ENCODE results near the gene PIK3CB.
A peak's percentile ranks its signal among the peaks of the same experiment; 100 is the strongest.
"Not testable (repeated sequence)": the region's sequence is repeated elsewhere in the genome, so short reads cannot be mapped to it uniquely, and the experiment has no call there.

PIK3CB gene

DNA sequence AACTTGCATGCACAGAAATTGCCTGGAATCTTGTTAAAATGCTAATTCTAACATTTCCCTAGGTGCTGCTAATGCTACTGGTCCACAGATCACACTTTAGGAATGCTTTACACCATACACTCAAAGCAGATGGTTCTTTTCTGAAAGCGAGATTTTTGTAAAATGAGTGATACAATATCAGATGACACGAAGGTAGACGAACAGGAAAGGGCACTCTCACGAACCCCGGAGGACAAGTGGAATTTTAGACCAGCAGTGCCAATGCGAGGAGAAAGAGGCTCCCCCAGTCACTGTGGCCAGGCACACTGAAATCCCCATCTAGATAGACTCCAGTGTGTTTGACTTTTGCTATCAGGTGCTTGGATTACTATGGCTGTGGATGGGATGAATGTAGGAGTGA lies 205.2 kb downstream of the PIK3CB start:
- H3K4me3 ChIP-seq (ENCODE audit: low read length) = no peak overlapping the region
- H3K9me3 ChIP-seq (ENCODE audit: insufficient read depth, low read depth, low read length) = no peaks in the 10 kb centered on the region
- no peak overlapping the region for H3K27ac ChIP-seq (ENCODE audit: low read length)
- no peaks in the 10 kb centered on the region for H3K27me3 ChIP-seq (ENCODE audit: insufficient read depth, low read length)
- no peaks in the 10 kb centered on the region for H3K4me1 ChIP-seq (ENCODE audit: insufficient read depth, low read length)
- no peaks in the 10 kb centered on the region for H3K36me3 ChIP-seq (ENCODE audit: insufficient read depth, low read depth, low read length)
- no peak overlapping the region for H3K9ac ChIP-seq (ENCODE audit: low read depth, low read length)

DNA sequence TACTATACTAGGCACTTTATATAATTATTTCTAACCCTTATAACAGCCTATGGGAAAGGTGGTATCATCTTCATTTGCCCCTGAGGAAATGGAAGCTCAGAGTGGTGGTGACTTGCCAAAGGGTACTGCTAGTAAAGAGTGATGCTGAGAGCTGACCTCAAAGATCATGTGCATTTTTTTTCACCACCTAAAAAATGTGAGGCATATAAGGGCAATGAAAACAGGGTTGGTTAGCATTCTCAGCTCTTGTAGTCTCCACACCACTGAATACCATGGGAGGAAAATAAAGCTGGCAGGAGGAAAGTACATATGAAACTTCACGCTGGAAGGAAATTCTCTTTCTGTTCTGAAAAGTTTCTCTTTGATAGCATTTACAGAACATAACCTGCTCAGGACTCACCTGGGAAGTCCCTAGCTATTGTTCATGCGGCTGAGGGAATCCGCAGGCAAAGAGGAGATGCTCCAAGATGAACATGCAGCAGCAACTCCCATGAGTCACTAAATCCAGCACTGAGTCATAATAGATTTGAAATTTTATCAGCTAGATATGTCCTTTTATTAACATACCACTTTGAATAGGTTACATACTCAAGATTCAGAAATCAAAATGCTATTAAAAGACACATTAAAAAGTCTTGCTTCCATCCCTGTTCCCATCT lies 208.9 kb downstream of the PIK3CB start:
- Histone ChIP-seq H3K27ac (ENCODE audit: low read length) (no peak overlapping the region), H3K4me1 (ENCODE audit: insufficient read depth, low read length) (no peaks in the 10 kb centered on the region), H3K9me3 (ENCODE audit: insufficient read depth, low read depth, low read length) (no peaks in the 10 kb centered on the region), H3K27me3 (ENCODE audit: insufficient read depth, low read length) (no peaks in the 10 kb centered on the region), H3K9ac (ENCODE audit: low read depth, low read length) (no peak overlapping the region), H3K4me3 (ENCODE audit: low read length) (no peak overlapping the region), H3K36me3 (ENCODE audit: insufficient read depth, low read depth, low read length) (no peaks in the 10 kb centered on the region)

GRCh38 chr3:138624518-138624917 lies 210.2 kb downstream of the PIK3CB start:
- H3K27me3 ChIP-seq (ENCODE audit: insufficient read depth, low read length) = no peaks in the 10 kb centered on the region
- H3K9me3 ChIP-seq (ENCODE audit: insufficient read depth, low read depth, low read length) = no peaks in the 10 kb centered on the region
- H3K27ac ChIP-seq (ENCODE audit: low read length) = no peak overlapping the region
- no peaks in the 10 kb centered on the region for H3K36me3 ChIP-seq (ENCODE audit: insufficient read depth, low read depth, low read length)
- H3K9ac ChIP-seq (ENCODE audit: low read depth, low read length) = no peak overlapping the region
- H3K4me1 ChIP-seq (ENCODE audit: insufficient read depth, low read length) = no peaks in the 10 kb centered on the region
- no peak overlapping the region for H3K4me3 ChIP-seq (ENCODE audit: low read length)

DNA sequence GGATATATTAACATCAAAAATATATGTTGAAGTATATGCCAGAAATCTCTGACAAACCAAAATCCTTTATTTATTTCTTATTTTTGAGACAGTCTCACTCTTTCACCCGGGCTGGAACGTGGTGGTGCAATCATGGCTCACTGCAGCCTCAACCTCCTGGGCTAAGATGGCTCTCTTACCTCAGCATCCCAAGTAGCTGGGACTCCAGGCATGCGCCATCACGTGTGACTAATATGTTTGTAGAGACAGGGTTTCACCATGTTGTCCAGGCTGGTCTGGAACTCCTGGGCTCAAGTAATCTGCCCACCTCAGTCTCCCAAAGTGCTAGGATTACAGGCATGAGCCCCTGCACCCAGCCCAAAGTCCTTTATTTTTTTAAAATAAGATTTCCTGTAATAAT lies 214.3 kb downstream of the PIK3CB start:
- Histone ChIP-seq H3K36me3 (ENCODE audit: insufficient read depth, low read depth, low read length) (no peaks in the 10 kb centered on the region), H3K9me3 (ENCODE audit: insufficient read depth, low read depth, low read length) (no peaks in the 10 kb centered on the region), H3K27ac (ENCODE audit: low read length) (no peak overlapping the region), H3K4me1 (ENCODE audit: insufficient read depth, low read length) (no peaks in the 10 kb centered on the region), H3K27me3 (ENCODE audit: insufficient read depth, low read length) (no peaks in the 10 kb centered on the region), H3K4me3 (ENCODE audit: low read length) (no peak overlapping the region), H3K9ac (ENCODE audit: low read depth, low read length) (no peak overlapping the region)

GRCh38 chr3:138615462-138615861 lies 219.3 kb downstream of the PIK3CB start:
- Histone ChIP-seq H3K36me3 (ENCODE audit: insufficient read depth, low read depth, low read length) (no peaks in the 10 kb centered on the region), H3K9ac (ENCODE audit: low read depth, low read length) (no peak overlapping the region), H3K9me3 (ENCODE audit: insufficient read depth, low read depth, low read length) (no peaks in the 10 kb centered on the region), H3K27ac (ENCODE audit: low read length) (no peak overlapping the region), H3K4me1 (ENCODE audit: insufficient read depth, low read length) (no peaks in the 10 kb centered on the region), H3K4me3 (ENCODE audit: low read length) (no peak overlapping the region), H3K27me3 (ENCODE audit: insufficient read depth, low read length) (no peaks in the 10 kb centered on the region)

- Histone ChIP-seq H3K9ac (ENCODE audit: low read depth, low read length) (peak overlapping the region; percentile 87; the same call in 1 of the 2 replicates), H3K4me3 (ENCODE audit: low read length) (peak overlapping the region; percentile 89), H3K9me3 (ENCODE audit: insufficient read depth, low read depth, low read length) (no peaks in the 10 kb centered on the region), H3K36me3 (ENCODE audit: insufficient read depth, low read depth, low read length) (no peaks in the 10 kb centered on the region), H3K27ac (ENCODE audit: low read length) (no peak overlapping the region), H3K27me3 (ENCODE audit: insufficient read depth, low read length) (peaks cover 27% of the 10 kb centered on the region; the same call in 1 of the 2 replicates), H3K4me1 (ENCODE audit: insufficient read depth, low read length) (no peaks in the 10 kb centered on the region)
These were observed 224.8 kb downstream of the PIK3CB start for GRCh38 chr3:138609898-138610266.

- Histone ChIP-seq H3K9ac (ENCODE audit: low read depth, low read length) (peak within 1 kb of the TSS; percentile 87), H3K4me1 (ENCODE audit: insufficient read depth, low read length) (no peaks in the 10 kb centered on the region), H3K36me3 (ENCODE audit: insufficient read depth, low read depth, low read length) (no peaks in the 10 kb centered on the region), H3K27ac (ENCODE audit: low read length) (no peak within 1 kb of the TSS), H3K4me3 (ENCODE audit: low read length) (peak within 1 kb of the TSS; percentile 89), H3K27me3 (ENCODE audit: insufficient read depth, low read length) (peaks cover 27% of the 10 kb centered on the region; the same call in 1 of the 2 replicates), H3K9me3 (ENCODE audit: insufficient read depth, low read depth, low read length) (no peaks in the 10 kb centered on the region)
These were observed 226.2 kb downstream of the PIK3CB start, which contains the start of gene FAIM for GRCh38 chr3:138608322-138609135. Gene FAIM, plus strand, starts transcription at chr3:138608771. Its CDS starts 10,956 bp downstream, at chr3:138619727.

DNA sequence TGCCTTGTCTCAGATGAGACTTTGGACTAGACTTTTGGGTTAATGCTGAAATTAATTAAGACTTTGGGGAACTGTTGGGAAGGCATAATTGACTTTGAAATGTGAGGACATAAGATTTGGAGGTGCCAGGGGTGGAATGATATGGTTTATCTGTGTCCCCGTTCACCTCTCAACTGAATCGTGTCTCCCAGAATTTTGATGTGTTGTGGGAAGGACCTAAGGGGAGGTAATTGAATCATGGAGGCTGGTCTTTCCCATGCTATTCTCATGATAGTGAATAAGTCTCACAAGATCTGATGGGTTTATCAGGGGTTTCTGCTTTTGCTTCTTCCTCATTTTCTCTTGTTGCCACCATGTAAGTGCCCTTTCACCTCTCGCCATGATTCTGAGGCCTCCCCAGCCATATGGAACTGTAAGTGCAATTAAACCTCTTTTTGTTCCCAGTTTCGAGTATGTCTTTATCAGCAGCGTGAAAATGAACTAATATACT lies 230.6 kb downstream of the PIK3CB start:
- peaks cover 12% of the 10 kb centered on the region for H3K9me3 ChIP-seq (ENCODE audit: insufficient read depth, low read depth, low read length)
- not testable (repeated sequence) for H3K36me3 ChIP-seq (ENCODE audit: insufficient read depth, low read depth, low read length)

More for the DNA sequence above, 230.6 kb downstream of the PIK3CB start:
- not testable (repeated sequence) for H3K27ac ChIP-seq (ENCODE audit: low read length); H3K9ac ChIP-seq (ENCODE audit: low read depth, low read length); H3K4me3 ChIP-seq (ENCODE audit: low read length); H3K4me1 ChIP-seq (ENCODE audit: insufficient read depth, low read length)
- peaks cover 17% of the 10 kb centered on the region; the same call in 1 of the 2 replicates for H3K27me3 ChIP-seq (ENCODE audit: insufficient read depth, low read length)

All from iPS-20b (cell line).